GM23338 (cell line): ENCODE data around the gene ZNF496. TPM values are rescaled to one million over a fixed set of nuclear protein-coding genes. Genes with fewer than 3 reads are reported as not detected.

Experiments used
- ATAC-seq: fragments of 200-7000 bp; cut with Tn5 transposase; 3 replicates; pipeline ENCODE4 v1.9.1; 2020
- DNase-seq: peaks from one replicate; pipeline ENCODE4 v3.0.0-alpha.2; 2015; ENCODE audit warnings: low spot score
- H2AFZ ChIP-seq: fragments of 200-600 bp; sonication (generic); 2 replicates; pipeline ENCODE4 v1.8.0; 2016; ENCODE audit warnings: antibody characterized with exemption, mild to moderate bottlenecking, moderate library complexity
- H3F3A ChIP-seq: fragments of 200-600 bp; sonication (generic); replicated peaks from 2 replicates; pipeline ENCODE4 v1.8.0; 2017; ENCODE audit warnings: antibody characterized with exemption, mixed run types, low read depth
- H3K27ac ChIP-seq: fragments of 200-600 bp; sonication (generic); 2 replicates; pipeline ENCODE4 v1.6.1; 2016; ENCODE audit warnings: low read depth
- H3K27me3 ChIP-seq: fragments of 200-600 bp; sonication (generic); 2 replicates; pipeline ENCODE4 v1.8.0; 2016; ENCODE audit warnings: mild to moderate bottlenecking, mixed run types, moderate library complexity; ENCODE audit not compliant: insufficient read depth
- H3K36me3 ChIP-seq: fragments of 200-600 bp; sonication (generic); 2 replicates; pipeline ENCODE4 v1.8.0; 2016; ENCODE audit warnings: mild to moderate bottlenecking; ENCODE audit not compliant: insufficient read depth
- H3K4me1 ChIP-seq: fragments of 200-600 bp; sonication (generic); 2 replicates; pipeline ENCODE4 v1.8.0; 2016; ENCODE audit warnings: mild to moderate bottlenecking, moderate library complexity; ENCODE audit not compliant: insufficient read depth
- H3K4me2 ChIP-seq: fragments of 200-600 bp; sonication (generic); 2 replicates; pipeline ENCODE4 v1.7.1; 2017; ENCODE audit warnings: mixed run types
- H3K4me3 ChIP-seq: fragments of 200-600 bp; sonication (generic); 2 replicates; pipeline ENCODE4 v1.6.1; 2016; ENCODE audit warnings: mixed run types
- H3K79me2 ChIP-seq: fragments of 200-600 bp; sonication (generic); replicated peaks from 2 replicates; pipeline ENCODE4 v1.8.0; 2017; ENCODE audit warnings: mild to moderate bottlenecking; ENCODE audit not compliant: insufficient read depth
- H3K9me2 ChIP-seq: fragments of 200-600 bp; sonication (generic); 2 replicates; pipeline ENCODE4 v1.8.0; 2017; ENCODE audit not compliant: insufficient read depth
- H4K20me1 ChIP-seq: fragments of 200-600 bp; sonication (generic); replicated peaks from 2 replicates; pipeline ENCODE4 v1.8.0; 2017; ENCODE audit warnings: mild to moderate bottlenecking; ENCODE audit not compliant: insufficient read depth
- H3K27ac Mint-ChIP-seq: 2 replicates; pipeline ENCODE4 v1.8.0; 2020; ENCODE audit warnings: inconsistent platforms, mild to moderate bottlenecking, moderate library complexity, mixed read lengths
- H3K27me3 Mint-ChIP-seq: 3 replicates; pipeline ENCODE4 v1.8.0; 2022; ENCODE audit warnings: low read depth, mild to moderate bottlenecking, moderate library complexity, mixed read lengths, inconsistent platforms; ENCODE audit not compliant: insufficient read depth, poor library complexity
- H3K36me3 Mint-ChIP-seq: 3 replicates; pipeline ENCODE4 v1.8.0; 2021; ENCODE audit warnings: low read depth, mild to moderate bottlenecking, inconsistent platforms, moderate library complexity, mixed read lengths
- H3K4me1 Mint-ChIP-seq: 3 replicates; pipeline ENCODE4 v1.8.0; 2020; ENCODE audit warnings: mild to moderate bottlenecking, inconsistent platforms, mixed read lengths
- H3K4me3 Mint-ChIP-seq: 3 replicates; pipeline ENCODE4 v1.8.0; 2021; ENCODE audit warnings: moderate library complexity, mild to moderate bottlenecking, inconsistent platforms, mixed read lengths
- H3K9me3 Mint-ChIP-seq: 3 replicates; pipeline ENCODE4 v1.8.0; 2020; ENCODE audit warnings: moderate library complexity, mild to moderate bottlenecking, inconsistent platforms, mixed read lengths
- CREB1 ChIP-seq: fragments of 250-450 bp; sonication (Bioruptor Pico); IDR thresholded peaks from 2 replicates; pipeline ENCODE4 v1.5.0; 2020; ENCODE audit warnings: low read depth, mild to moderate bottlenecking, moderate library complexity
- ETS1 ChIP-seq: IDR thresholded peaks from 2 replicates; pipeline ENCODE4 v1.6.1; 2016; ENCODE audit warnings: antibody characterized with exemption
- EZH2 ChIP-seq: fragments of 200-600 bp; sonication (generic); IDR thresholded peaks from one replicate; pipeline ENCODE4 v1.8.0; 2017; ENCODE audit warnings: antibody characterized with exemption, mild to moderate bottlenecking, low read depth; ENCODE audit not compliant: unreplicated experiment
- EZH2phosphoT487 ChIP-seq: fragments of 200-600 bp; sonication (generic); IDR thresholded peaks from one replicate; pipeline ENCODE4 v1.8.1; 2018; ENCODE audit warnings: antibody characterized with exemption; ENCODE audit not compliant: unreplicated experiment
- JUNB ChIP-seq: IDR thresholded peaks from one replicate; pipeline ENCODE4 v1.6.1; 2016; ENCODE audit warnings: antibody characterized with exemption; ENCODE audit not compliant: unreplicated experiment
- NANOG ChIP-seq: IDR thresholded peaks from 2 replicates; pipeline ENCODE4 v1.6.1; 2016; ENCODE audit warnings: antibody characterized with exemption, borderline replicate concordance
- POLR2AphosphoS5 ChIP-seq: IDR thresholded peaks from 2 replicates; pipeline ENCODE4 v1.6.1; 2016; ENCODE audit warnings: antibody characterized with exemption, low read depth
- STAT1 ChIP-seq: IDR thresholded peaks from one replicate; pipeline ENCODE4 v1.6.1; 2016; ENCODE audit warnings: antibody characterized with exemption; ENCODE audit not compliant: unreplicated experiment
- ZNF114 ChIP-seq: fragments of 250-450 bp; sonication (Bioruptor Pico); IDR thresholded peaks from 2 replicates; pipeline ENCODE4 v1.5.0; 2020; ENCODE audit warnings: mild to moderate bottlenecking, moderate library complexity
- ZNF331 ChIP-seq: fragments of 250-450 bp; sonication (Bioruptor Pico); IDR thresholded peaks from 2 replicates; pipeline ENCODE4 v1.5.0; 2020; ENCODE audit warnings: low read depth, mild to moderate bottlenecking, moderate library complexity
- polyA plus RNA-seq: library from polyadenylated mRNA; unstranded; fragments of >200 nt; fragmentation: Nextera tagmentation; extraction: Ambion mirVana; gene quantifications from 2 replicates; pipeline ENCODE4 v1.2.1, GENCODE V29; 2016
- total RNA-seq: library from RNA; depleted of rRNA; stranded (reverse); fragments of >200 nt; shearing (Covaris generic); gene quantifications from 2 replicates; pipeline ENCODE4 v1.2.3, GENCODE V29; 2014
- TF ChIP-seq, protein P1 (sequence below), 2 experiments: fragments of 200-600 bp in 1 of 2; sonication (generic) in 1 of 2; conservative IDR thresholded peaks; 2 replicates each; pipeline versions ENCODE4 v1.5.1 to v1.6.1; 2016 to 2017; ENCODE audit warnings: antibody characterized with exemption in 2 of 2, low read depth in 2 of 2, mild to moderate bottlenecking in 2 of 2, moderate library complexity in 1 of 2

The ZNF496 gene
- total and polyA plus RNA-seq, 2 experiments from 2014 or later, result 22.0 to 127 TPM

DNA sequence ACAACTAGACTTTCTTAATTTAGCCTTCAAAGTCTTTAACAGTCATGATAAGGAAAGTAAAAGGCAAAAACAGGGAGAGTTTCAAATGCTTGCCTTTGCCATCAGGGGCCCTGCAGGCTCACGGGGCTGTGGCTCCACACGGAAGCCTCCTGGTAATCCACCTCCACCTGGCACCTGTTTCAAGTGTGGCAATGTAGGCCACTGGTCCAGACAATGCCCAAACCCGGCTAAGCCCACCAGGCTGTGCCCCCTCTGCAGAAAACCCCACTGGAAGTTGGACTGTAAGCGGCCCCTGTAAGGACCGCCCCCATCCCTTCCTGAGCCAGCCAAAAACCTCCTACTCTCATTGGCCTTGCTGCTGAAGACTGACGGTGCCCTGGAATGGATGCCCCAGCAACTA is 43.3 kb downstream of the ZNF496 start (continued):
- TF ChIP-seq NANOG (no peak), ZNF114 (CRISPR knock-in tag) (no peak), EZH2phosphoT487 (no peak), ZNF331 (no peak)

GRCh38 chr1:247287460-247287859 is 44.2 kb downstream of the ZNF496 start:
- no peak overlapping the region for H3K4me2 ChIP-seq
- TF ChIP-seq, protein P1, sequence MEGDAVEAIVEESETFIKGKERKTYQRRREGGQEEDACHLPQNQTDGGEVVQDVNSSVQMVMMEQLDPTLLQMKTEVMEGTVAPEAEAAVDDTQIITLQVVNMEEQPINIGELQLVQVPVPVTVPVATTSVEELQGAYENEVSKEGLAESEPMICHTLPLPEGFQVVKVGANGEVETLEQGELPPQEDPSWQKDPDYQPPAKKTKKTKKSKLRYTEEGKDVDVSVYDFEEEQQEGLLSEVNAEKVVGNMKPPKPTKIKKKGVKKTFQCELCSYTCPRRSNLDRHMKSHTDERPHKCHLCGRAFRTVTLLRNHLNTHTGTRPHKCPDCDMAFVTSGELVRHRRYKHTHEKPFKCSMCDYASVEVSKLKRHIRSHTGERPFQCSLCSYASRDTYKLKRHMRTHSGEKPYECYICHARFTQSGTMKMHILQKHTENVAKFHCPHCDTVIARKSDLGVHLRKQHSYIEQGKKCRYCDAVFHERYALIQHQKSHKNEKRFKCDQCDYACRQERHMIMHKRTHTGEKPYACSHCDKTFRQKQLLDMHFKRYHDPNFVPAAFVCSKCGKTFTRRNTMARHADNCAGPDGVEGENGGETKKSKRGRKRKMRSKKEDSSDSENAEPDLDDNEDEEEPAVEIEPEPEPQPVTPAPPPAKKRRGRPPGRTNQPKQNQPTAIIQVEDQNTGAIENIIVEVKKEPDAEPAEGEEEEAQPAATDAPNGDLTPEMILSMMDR (conservative IDR thresholded peaks at IDR 0.05; ENCODE audit: low read depth in 2 of 2), result peak; percentile 80 to 82
- TF ChIP-seq CREB1 (CRISPR knock-in tag), result no peak
- no peak for TF ChIP-seq ETS1
- TF ChIP-seq POLR2AphosphoS5, result no peak
- TF ChIP-seq EZH2phosphoT487, result no peak
- no peak for TF ChIP-seq ZNF331
- no peak for TF ChIP-seq STAT1
- H4K20me1 ChIP-seq, result no peaks in the 10 kb centered on the region
- H3K79me2 ChIP-seq, result no peaks in the 10 kb centered on the region
- H3K27ac ChIP-seq, result no peak overlapping the region
- Mint-ChIP-seq H3K4me1 (peaks cover 18% of the 10 kb centered on the region), H3K27me3 (peaks cover 12% of the 10 kb centered on the region), H3K36me3 (peaks cover 26% of the 10 kb centered on the region), H3K27ac (no peak overlapping the region), H3K4me3 (no peak overlapping the region), H3K9me3 (peaks cover 16% of the 10 kb centered on the region)
- ATAC-seq (no peak), DNase-seq (peak; percentile 76)
- H3K27me3 ChIP-seq, result no peaks in the 10 kb centered on the region
- no peaks in the 10 kb centered on the region for H3K36me3 ChIP-seq
- no peak overlapping the region for H2AFZ ChIP-seq
- H3K9me2 ChIP-seq, result no peaks in the 10 kb centered on the region
- H3F3A ChIP-seq, result no peaks in the 10 kb centered on the region
- peaks cover 11% of the 10 kb centered on the region; the same call in 1 of the 2 replicates for H3K4me1 ChIP-seq
- no peak overlapping the region for H3K4me3 ChIP-seq

DNA sequence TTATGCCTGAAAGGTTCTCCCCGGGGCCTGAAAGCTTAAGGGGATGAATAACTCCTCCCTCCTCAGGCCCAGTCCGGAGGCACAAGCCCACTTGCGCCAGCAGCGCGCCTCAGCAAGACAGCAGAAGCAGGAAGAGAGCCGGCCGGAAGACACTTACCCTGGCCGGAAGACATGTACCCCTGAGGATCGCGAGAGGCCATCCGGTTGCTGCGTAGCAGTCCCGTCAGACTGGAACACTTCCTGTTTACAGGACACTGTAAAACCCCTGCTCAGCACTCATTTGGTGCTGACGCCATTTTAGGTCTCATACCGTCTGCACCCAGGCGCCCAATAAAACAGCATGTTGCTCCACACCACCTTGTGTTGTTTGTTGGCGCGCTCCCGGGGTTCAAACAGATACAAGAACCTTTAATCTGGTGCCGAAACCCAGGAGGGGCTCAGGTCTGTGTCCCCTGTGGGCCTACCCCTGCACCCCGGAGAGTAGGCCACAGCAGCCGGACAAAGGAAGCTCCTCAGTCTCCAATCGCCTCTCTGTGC is 45.5 kb downstream of the ZNF496 start:
- H3K36me3 ChIP-seq, result no peaks in the 10 kb centered on the region
- no peaks in the 10 kb centered on the region for H3K27me3 ChIP-seq
- Mint-ChIP-seq H3K4me3 (no peak overlapping the region), H3K27ac (no peak overlapping the region), H3K4me1 (peaks cover 19% of the 10 kb centered on the region), H3K27me3 (peaks cover 14% of the 10 kb centered on the region), H3K36me3 (peaks cover 26% of the 10 kb centered on the region), H3K9me3 (peaks cover 16% of the 10 kb centered on the region)
- no peaks in the 10 kb centered on the region for H3K79me2 ChIP-seq
- H3K27ac ChIP-seq, result no peak overlapping the region
- H3K9me2 ChIP-seq, result no peaks in the 10 kb centered on the region
- DNase-seq (no peak), ATAC-seq (no peak)
- H3K4me3 ChIP-seq, result no peak overlapping the region
- no peak overlapping the region for H2AFZ ChIP-seq
- no peaks in the 10 kb centered on the region for H3F3A ChIP-seq
- peaks cover 13% of the 10 kb centered on the region; the same call in 1 of the 2 replicates for H3K4me1 ChIP-seq
- no peak overlapping the region for H3K4me2 ChIP-seq
- H4K20me1 ChIP-seq, result no peaks in the 10 kb centered on the region
- TF ChIP-seq STAT1, result no peak
- TF ChIP-seq EZH2, result no peak
- no peak for TF ChIP-seq ZNF114 (CRISPR knock-in tag)
- no peak for TF ChIP-seq JUNB
- no peak for TF ChIP-seq EZH2phosphoT487
- TF ChIP-seq POLR2AphosphoS5, result no peak
- TF ChIP-seq ETS1, result no peak
- TF ChIP-seq ZNF331, result no peak
- no peak for TF ChIP-seq NANOG
